GM20431 (cell line): ENCODE results near the gene COL25A1.
"Not testable (repeated sequence)": the region's sequence is repeated elsewhere in the genome, so short reads cannot be mapped to it uniquely, and the experiment has no call there.

Experiments used
- in situ Hi-C: fragments of 300-500 bp; cut with MseI, MboI; formaldehyde crosslinking; loops from one replicate; pipeline ENCODE4 v1.15.0; 2020; ENCODE audit warnings: low sequenced_read_pairs; ENCODE audit not compliant: unreplicated experiment

Gene COL25A1

DNA sequence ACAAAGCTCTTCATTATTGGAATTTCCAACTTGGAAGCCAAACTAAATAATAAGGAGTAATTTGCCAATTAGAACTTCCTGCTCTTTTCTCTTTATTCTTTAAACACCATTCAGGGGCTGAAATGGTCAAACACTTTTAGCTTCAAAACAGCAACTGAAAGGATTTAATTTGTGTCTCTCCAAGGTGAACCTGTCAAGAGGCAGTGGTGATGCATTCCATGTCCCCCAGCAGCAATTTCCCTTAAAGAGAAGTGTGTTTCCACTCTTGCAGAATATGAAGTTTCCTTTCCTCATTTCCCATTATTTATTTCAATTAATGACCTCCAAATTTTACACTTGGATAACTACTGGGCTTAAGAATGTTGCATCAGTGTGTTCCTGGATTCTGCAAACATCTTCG is 156.0 kb downstream of the COL25A1 start:
- in situ Hi-C loops, result no loop called here

DNA sequence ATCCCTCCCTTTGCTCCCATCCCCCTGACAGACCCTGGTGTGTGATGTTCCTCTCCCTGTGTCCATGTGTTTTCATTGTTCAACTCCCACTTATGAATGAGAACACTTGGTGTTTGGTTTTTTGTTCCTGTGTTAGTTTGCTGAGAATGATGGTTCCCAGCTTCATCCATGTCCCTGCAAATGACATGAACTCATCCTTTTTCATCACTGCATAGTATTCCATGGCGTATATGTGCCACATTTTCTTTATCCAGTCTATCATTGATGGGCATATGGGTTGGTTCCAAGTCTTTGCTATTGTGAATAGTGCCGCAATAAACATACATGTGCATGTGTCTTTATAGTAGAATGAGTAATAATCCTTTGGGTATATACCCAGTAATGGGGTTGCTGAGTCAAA is 164.3 kb downstream of the COL25A1 start:
- in situ Hi-C loops, result not testable (repeated sequence)

DNA sequence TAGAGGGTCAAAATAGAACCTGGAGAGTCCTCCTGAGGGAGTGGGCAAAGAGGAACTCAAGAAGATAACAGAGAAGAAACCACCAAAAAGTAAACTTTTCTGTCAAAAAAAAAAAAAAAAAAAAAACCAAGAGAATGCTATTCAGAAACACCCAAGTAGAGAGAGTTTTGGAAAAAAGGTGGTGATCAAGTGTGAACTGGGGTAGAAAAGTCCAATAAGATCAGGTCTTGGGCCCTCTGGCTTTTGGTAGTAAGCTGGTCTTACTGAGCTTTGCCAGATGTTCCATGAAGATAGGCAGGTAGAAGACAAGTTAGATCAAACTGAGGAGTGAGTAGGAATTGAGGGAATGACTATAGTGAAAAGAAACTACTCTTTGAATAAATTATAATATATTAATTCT is 167.5 kb downstream of the COL25A1 start:
- in situ Hi-C loops, result no loop called here

DNA sequence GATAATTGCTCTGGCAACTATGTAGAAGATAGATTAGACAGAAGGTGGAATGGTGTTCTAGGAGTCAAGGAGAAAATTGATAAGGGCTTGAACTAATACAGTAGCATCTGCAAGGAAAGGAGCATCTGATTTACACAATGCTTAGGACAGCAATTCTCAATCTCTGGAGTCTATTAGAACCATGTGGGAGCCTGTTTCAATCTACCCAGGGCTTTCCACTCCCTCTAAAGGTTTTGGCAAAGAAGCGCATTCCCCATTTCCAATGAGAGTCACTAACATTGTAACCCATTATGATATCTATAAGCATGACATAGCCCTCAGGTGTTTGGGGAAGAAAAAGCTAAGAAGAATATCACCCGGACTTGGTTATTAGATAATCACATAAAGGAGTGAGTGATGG is 168.2 kb downstream of the COL25A1 start:
- in situ Hi-C loops, result no loop called here

DNA sequence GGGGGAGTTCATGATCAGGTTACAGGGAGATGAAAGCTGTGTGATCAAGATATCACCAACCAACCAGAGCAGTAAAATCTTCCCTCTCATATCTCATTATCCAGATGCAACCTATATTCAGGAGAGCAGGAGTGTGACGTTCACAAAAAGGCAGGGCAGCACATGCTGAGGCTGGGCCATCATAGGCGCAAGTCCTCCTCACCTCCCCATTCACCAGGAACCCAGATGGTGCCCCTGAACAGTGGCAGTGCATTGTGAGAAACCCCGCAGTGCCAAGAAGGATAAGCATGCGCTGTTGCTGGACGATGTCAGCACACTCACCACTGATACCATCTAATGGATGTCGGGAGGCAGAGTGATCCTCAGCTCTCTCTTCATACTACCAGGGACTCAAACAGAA is 170.9 kb downstream of the COL25A1 start:
- in situ Hi-C loops, result no loop called here

DNA sequence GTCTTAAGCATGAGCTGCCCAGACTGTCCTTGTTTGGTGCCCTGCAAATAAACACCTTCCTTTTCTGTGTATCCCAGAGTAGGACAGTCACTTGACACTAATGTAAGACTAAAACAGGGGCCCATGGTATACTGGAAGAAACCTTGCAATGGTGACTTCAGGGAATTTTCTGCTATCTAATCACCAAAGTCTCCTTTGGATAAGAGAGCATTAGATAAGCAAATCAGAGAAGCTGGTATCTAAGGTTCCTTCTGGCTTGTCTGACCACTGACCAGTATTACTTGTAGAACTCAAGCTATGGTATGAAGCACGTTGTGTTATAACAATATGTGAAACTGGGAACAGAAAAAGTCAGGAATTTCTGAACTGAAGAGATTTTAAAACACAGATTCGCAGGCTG is 173.9 kb downstream of the COL25A1 start:
- in situ Hi-C loops, result no loop called here

DNA sequence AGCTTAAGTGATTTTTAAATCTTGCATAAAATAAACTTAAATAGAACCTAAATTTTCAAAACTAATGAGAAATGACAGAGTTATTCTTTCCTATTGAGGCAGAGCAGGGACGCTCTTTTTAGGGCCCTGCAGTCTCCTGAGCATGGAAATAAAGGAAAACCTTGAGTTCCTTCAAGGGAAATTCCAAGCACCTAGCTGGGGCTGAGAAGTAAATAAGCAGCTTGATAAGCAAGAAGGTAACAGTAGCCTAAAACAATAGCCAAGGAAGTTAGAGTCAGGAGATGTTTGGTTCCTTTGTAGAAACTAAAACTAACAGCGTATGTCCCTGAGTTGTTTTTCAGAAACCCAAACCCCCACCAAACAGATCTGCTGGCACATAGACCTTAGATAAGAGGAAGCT is 174.6 kb downstream of the COL25A1 start:
- in situ Hi-C loops, result no loop called here

DNA sequence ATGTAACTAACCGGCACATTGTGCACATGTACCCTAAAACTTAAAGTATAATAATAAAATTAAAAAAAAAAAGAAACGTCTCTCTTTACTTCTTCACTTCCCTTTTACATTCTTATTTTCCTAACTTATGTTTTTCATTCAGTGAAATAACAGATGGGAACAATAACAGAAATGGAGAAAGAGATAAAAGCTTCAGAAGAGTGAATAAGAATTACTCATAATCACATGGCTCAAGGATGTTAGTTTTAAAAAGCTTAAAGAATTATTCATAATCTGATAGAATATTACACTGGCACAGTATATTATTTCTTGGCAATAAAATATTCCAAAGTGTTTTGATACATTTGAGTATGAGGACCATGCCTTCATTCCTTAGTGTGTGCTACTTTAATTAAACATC is 175.6 kb downstream of the COL25A1 start:
- in situ Hi-C loops, result no loop called here

DNA sequence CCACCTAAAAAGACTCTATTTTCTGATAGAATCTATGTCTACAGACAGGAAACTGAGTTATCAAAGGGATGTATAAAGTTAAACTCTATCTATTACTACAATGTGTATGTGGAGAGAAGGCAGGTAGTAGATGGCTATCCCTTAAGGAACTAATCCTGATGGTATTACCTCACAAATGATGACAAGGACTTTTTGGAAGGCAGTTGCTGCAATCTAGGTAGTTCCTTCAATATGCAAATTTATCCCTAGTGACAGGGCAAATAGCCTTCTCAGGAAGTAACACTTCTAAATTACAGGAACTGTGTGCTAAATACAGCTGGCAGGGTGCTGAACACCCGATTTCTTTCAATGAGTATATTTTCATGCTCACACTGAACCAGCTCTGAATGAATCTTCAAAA is 177.4 kb downstream of the COL25A1 start:
- in situ Hi-C loops, result no loop called here

DNA sequence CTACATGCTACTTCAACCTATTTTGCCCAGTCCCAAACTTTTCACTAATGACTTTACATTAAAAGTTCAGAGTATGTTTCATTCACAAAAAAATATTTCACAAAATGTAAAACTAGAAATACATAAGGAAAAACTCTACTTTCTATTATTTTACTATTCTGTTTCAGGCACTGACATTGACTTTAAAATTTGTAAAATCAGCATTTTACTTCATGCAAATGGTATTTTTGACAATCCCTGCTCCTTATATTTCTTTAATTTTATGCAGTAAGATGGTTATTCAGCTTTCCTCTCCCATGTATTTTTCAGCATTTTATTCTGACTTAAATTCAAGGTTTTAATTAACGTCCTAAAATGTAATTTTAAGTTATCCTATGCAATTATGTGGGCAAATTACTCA is 178.5 kb downstream of the COL25A1 start:
- in situ Hi-C loops, result no loop called here

DNA sequence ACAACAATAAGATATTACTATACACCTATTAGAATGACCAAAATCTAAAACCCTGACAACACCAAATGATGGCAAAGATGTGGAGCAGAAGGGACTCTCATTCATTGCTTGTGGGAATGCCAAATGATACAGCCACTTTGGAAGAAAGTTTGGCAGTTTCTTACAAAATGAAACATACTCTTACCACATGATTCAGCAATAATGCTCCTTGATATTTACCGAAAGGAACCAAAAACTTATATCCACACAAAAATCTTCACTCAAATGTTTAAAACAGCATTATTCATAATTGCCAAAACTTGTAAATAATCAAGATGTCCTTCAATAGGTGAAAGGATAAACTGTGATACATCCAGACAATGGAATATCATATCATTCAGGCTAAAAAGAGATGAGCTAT is 180.9 kb downstream of the COL25A1 start:
- in situ Hi-C loops, result no loop called here

DNA sequence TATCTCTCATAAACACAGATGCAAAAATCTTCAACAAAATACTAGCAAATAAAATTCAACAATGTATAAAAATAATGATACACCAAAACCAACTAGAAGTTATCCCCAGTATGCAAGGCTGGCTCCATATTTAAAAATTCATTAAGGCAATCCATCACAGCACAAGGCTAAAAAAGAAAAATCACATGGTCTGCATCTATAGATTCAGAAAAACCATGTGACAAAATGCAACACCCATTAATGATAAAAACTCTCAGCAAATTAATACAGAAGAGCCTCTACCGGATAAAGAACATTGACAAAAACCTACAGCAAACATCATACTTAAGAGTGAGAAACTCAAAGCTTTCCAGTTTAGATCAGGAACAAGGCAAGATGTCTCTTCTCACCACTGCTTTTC is 182.6 kb downstream of the COL25A1 start:
- in situ Hi-C loops, result no loop called here

DNA sequence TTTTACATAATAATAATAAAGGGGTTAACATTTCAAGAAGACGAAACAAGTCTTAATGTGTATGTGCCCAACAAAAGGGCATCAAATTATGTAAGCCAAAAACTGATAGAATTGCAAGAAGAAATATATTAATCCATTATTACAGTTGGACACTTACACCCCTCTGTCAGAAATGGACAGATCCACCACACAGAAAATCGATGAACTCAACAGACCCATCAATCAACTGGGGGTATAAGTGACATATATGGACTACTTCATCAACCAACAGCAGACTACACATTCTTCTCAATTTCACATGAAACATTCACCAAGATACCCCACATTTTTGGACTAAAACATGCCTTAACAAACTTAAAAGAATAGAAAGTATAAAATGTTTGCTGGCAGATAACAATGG is 183.8 kb downstream of the COL25A1 start:
- in situ Hi-C loops, result no loop called here

DNA sequence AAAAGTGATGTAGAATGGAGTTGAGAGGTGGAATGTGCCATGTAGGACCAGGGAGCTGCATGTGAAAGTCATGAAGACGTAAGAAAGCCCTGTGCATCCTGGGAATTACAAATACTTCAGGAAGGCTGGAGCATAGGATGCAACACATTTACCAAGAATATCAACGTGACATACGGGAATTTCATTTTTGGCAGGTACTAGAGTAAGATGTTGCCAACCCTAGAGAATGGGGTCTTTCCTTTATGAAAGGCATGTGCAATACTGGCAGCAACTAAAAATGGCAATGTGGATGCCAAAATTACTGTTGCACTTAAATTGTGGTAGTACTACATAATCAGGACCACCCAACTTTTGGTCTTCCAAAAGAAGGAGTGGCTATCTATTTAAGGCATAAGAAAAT is 188.0 kb downstream of the COL25A1 start:
- in situ Hi-C loops, result no loop called here

DNA sequence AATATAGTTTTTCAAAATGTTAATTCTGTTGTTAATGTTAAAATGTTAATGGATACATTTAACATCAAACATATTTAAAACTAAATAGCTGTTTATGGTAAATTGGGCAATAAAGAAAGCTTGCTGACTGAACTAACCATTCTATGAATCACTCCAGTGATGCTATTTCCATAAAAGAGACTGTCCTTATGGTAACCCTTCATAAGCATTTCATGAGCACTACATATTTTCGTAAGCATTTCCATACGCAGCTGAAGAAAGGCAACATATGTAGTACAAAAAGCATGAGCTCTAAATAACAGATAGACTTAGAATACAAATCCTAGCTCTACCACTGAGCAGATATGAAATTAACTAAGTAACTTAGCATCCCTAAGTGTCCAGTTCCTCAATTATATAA is 188.9 kb downstream of the COL25A1 start:
- in situ Hi-C loops, result no loop called here

DNA sequence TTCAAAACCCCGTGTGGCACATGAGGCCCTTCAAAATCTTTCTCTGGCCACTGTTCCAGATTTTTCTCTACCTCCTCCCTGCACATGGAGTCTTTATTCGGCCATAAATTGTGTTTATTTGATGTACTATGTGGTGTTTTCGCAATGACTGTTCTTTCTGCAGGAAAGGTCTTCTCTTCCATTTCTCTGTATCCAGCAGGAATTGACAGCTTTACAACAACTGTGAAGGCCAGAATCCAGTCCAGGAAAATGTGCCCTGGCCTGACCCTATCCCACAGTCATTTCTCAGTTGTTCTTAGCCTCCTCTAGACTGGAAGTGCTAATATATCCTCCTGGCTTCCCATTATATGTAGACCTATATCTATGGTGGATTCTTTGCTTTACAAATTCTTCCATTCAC is 191.4 kb downstream of the COL25A1 start:
- in situ Hi-C loops, result no loop called here

DNA sequence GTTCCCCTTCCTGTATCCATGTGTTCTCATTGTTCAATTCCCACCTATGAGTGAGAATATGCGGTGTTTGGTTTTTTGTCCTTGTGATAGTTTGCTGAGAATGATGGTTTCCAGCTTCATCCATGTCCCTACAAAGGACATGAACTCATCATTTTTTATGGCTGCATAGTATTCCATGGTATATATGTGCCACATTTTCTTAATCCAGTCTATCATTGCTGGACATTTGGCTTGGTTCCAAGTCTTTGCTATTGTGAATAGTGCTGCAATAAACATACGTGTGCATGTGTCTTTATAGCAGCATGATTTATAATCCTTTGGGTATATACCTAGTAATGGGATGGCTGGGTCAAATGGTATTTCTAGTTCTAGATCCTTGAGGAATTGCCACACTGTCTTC is 194.2 kb downstream of the COL25A1 start:
- in situ Hi-C loops, result not testable (repeated sequence)

DNA sequence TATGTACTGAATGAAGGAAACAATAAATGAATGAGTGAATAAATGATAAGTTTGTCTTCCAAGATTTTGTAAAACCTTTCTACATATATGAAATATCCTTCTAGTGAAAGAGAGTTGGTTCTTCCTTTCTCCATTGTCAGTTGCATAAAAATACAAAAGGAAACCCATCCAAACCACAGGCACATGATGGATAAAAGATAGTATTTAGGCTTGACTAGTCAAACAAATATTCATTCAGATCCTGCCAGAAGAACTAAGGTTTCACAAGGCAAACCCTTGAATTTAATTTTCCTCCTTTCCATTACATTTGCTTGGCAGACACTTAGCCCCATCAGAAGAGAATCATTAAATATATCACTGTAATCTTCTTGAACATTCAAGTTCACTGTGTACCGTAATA is 208.4 kb downstream of the COL25A1 start:
- in situ Hi-C loops, result no loop called here

DNA sequence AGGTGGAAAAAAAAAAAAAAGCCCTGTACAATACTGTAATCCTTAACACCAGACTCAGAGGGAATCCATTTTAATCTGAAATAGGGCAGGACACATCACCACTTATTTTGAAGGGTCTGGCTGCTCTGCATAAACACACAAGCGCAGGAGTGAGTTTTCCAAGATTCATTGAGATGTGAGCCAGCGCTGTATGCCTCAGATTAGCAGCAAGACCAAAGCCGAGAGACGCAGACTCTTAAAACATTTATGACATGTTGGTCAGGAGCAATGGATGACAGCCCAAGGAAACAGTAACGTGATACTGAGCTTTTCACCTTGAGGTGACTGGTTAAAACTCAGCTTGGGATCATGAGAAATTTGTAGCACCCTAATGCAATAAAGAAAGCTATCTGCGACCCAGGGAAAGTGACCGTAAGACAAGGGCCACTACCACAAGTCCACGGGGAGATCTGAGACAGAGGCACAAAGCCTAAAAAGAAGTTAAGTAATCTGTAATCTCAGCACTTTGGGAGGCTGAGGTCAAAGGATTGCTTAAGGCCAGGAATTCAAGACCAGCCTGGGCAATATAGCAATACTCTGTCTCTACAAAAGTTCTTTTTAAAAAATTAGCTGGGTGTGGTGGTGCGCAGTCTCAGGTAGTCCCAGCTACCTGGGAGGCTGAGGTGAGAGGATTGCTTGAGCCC is 210.6 kb downstream of the COL25A1 start:
- in situ Hi-C loops, result no loop called here

DNA sequence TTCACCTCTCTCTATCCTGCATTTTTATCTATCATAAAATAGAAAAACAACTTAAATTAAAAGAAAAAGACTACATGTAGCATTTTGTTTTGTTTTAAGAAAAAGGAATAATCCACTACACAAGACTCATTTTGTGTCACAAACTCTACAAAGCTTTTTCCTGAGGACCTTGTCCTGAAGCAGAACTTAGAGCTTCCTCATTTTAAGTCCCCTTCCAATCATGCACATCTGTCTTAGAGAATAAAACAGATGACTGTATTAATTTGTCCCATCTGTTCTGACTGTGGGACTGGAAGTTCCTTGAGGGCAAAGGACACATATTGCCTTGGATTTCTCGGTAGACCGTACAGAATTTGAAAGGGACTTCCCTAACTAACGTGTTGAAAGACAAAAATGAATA is 218.5 kb downstream of the COL25A1 start:
- in situ Hi-C loops, result no loop called here

DNA sequence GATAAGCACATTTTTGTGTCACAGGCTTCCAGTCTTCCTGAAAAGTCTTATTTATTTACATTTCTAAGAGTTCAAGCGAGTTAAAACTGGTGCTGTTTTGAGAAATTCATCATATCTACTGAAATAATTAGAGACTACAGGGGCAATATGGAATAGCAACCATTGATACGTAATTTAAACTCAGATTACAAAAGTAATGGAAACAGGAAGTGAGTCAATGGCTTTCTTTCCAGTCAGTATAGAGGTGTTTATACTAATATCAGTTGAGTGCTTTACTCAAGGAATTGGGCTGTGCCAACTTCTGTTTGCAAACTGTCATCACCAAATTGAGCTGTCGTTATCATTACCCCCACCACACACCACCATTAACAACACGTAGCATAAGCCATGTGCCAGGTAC is 222.7 kb downstream of the COL25A1 start:
- in situ Hi-C loops, result no loop called here

DNA sequence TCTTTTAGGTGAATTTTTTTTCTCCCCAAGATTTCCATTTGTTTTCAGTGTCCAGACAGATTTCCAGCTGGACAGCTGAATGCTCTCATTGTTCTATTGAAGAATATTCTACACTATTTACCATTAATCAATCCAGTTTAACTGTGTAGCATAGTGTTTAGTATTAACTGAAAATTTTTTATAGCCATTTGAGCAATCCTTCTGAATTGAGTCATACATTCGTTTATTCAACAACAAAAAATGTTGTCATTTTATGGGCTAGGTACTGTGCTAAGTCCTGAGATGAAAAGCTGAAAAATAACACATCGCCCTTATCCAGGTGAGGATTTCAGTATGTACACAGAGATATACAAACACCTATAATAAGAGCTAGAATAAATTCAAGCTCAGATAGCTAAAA is 223.3 kb downstream of the COL25A1 start:
- in situ Hi-C loops, result no loop called here

DNA sequence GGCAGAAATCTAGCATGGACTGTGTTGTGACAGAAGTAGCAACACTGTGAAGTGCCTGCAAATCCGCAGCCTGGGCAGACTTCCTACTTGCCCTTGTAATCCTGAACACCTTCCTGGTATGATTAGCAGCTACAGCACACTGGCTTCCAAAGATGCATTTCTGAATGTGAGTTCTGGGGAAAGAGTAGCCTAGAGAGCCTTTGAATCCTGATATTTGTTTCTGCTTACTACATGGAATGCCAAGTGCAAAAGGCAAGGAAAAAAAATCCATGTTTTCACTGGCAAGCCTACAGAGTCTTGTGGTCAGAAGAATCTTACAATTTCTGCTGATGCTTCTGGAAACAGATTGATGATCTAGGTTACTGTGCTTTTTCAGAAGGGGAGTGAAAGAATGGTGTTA is 223.7 kb downstream of the COL25A1 start:
- in situ Hi-C loops, result no loop called here
